GM12891 (cell line): ENCODE measurements around the gene MPV17.
A peak's percentile ranks its signal among the peaks of the same experiment; 100 is the strongest.
"Not testable (repeated sequence)": the region's sequence is repeated elsewhere in the genome, so short reads cannot be mapped to it uniquely, and the experiment has no call there.

Source experiments
- DNase-seq: peaks from one replicate; pipeline ENCODE4 v3.0.0; 2011; ENCODE audit warnings: low spot score; ENCODE audit not compliant: insufficient read length
- FAIRE-seq: peaks from 2 replicates; lab custom pipeline; 2011; peaks lifted over from hg19 to GRCh38; lab: Jason Lieb, UNC
- PAX5 ChIP-seq: IDR thresholded peaks from 2 replicates; pipeline ENCODE4 v1.6.1; 2011; ENCODE audit warnings: low read length, moderate library complexity, mild to moderate bottlenecking; ENCODE audit not compliant: insufficient read depth, severe bottlenecking
- POLR2A ChIP-seq: IDR thresholded peaks from 2 replicates; pipeline ENCODE4 v1.6.1; 2011; ENCODE audit warnings: low read depth, low read length, control low read depth
- POLR2AphosphoS5 ChIP-seq: IDR thresholded peaks from 2 replicates; pipeline ENCODE4 v1.6.1; 2011; ENCODE audit warnings: low read depth, low read length, control low read depth
- POU2F2 ChIP-seq: IDR thresholded peaks from 2 replicates; pipeline ENCODE4 v1.6.1; 2011; ENCODE audit warnings: low read depth, mild to moderate bottlenecking, control low read depth, low read length, moderate library complexity
- SPI1 ChIP-seq: IDR thresholded peaks from 2 replicates; pipeline ENCODE4 v1.6.1; 2011; ENCODE audit warnings: low read depth, low read length, control low read depth
- TAF1 ChIP-seq: IDR thresholded peaks from 2 replicates; pipeline ENCODE4 v1.6.1; 2011; ENCODE audit warnings: low read depth, low read length, control low read depth

Gene MPV17

GRCh38 chr2:27323596-27324285 is 844 bp upstream of the MPV17 start:
- TF ChIP-seq POLR2A (no peak), PAX5 (no peak), POU2F2 (no peak), SPI1 (no peak), TAF1 (no peak), POLR2AphosphoS5 (no peak; the same call in 1 of the 2 replicates)
- DNase-seq (no peak), FAIRE-seq (no peak)

DNA sequence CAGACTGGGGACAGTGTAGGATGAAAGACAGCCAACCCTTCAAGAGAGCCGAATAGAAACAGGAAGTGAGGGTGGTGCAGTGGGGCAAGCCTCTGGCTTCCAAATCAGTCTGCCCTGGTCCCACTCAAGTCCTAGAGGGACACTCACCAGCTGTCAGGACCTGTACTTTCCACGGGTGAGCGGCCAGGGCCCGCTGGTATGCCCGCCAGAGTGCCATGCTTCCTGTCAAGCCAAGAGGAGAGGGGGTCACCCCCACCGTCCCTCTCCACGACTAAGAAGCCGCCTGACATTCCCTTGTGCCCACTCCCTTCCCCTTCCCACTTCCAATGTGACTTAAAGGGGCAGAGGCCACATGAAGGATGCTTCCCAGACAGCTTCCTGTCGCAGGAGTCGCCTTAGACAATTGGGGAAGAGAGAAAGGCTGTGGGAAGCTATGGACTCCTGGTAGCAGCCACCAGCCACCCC is 564 bp downstream of the MPV17 start:
- DNase-seq (no peak), FAIRE-seq (no peak)
- TF ChIP-seq TAF1 (no peak), POU2F2 (no peak), SPI1 (peak; percentile 91)

DNA sequence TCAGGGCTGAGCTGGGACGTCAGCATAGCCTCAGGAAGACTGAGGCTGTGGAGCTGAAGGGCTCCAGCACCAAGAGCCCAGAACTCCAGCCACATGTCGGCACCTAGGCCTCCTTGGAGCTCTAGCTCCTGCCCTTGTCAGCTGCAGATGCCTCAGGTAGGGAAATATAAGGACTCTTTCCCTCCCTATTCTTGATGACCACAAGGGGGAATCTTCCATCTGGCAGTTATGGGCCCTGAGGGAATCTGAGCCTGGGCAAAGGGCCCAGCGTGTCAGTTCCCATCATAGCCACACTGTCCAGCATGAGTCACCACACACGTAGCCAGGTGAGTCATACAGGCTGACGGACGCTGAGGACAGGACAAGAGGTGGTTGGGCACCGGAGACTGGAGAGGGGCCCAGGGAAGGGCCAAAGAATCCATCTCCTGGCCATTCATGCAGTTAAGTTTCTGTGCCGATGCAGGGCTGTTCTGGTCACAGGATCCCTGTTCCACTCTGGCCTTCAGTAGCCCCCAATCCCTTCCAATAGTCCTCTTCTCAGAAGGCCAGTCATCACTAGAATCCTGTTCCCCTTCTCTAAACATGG is 1.8 kb downstream of the MPV17 start:
- FAIRE-seq (no peak), DNase-seq (no peak)
- TF ChIP-seq POU2F2, result no peak
- TF ChIP-seq POLR2AphosphoS5, result no peak
- TF ChIP-seq TAF1, result no peak
- TF ChIP-seq PAX5, result no peak
- no peak for TF ChIP-seq POLR2A
- TF ChIP-seq SPI1, result no peak

DNA sequence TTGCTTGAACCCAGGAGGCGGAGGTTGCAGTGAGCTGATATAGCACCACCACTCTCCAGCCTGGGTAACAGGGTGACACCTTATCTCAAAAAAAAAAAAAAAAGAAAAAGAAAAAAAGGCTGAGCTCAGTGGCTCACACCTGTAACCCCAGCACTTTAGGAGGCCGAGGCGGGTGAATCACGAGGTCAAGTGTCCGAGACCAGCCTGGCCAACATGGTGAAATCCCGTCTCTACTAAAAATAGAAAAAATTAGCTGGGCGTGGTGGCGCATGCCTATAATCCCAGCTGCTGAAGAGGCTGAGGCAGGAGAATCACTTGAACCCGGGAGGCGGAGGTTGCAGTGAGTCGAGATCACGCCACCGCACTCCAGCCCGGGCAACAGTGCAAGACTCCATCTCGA is 3.1 kb downstream of the MPV17 start:
- not testable (repeated sequence) for DNase-seq, FAIRE-seq

GRCh38 chr2:27316655-27317412 is 6.1 kb downstream of the MPV17 start:
- no peak for FAIRE-seq
- TF ChIP-seq PAX5 (no peak), POLR2AphosphoS5 (no peak), SPI1 (no peak), POLR2A (no peak), TAF1 (no peak), POU2F2 (no peak)
- no peak for DNase-seq

GRCh38 chr2:27315122-27315521 is 7.8 kb downstream of the MPV17 start:
- DNase-seq (no peak), FAIRE-seq (no peak)
- no peak for TF ChIP-seq PAX5

GRCh38 chr2:27314709-27315108 is 8.2 kb downstream of the MPV17 start:
- DNase-seq (no peak), FAIRE-seq (no peak)
- TF ChIP-seq POLR2AphosphoS5, result no peak
- no peak for TF ChIP-seq PAX5
- no peak for TF ChIP-seq SPI1
- TF ChIP-seq POU2F2, result no peak
- TF ChIP-seq POLR2A, result no peak
- TF ChIP-seq TAF1, result no peak

- FAIRE-seq (no peak), DNase-seq (no peak)
- TF ChIP-seq POU2F2 (no peak), POLR2AphosphoS5 (no peak), POLR2A (no peak), TAF1 (no peak), SPI1 (no peak), PAX5 (no peak)
Measured at GRCh38 chr2:27313882-27314645, 8.8 kb downstream of the MPV17 start.

- TF ChIP-seq TAF1 (no peak), POLR2A (no peak), SPI1 (no peak), POLR2AphosphoS5 (no peak), PAX5 (no peak), POU2F2 (no peak)
- no peak for FAIRE-seq
- DNase-seq, result no peak
Measured at GRCh38 chr2:27312152-27312551, 10.7 kb downstream of the MPV17 start.
